ENCODE results near the gene TGFB3. TPM values are rescaled to one million over a fixed set of nuclear protein-coding genes. Genes with fewer than 3 reads are reported as not detected.
"Not testable (repeated sequence)": the region's sequence is repeated elsewhere in the genome, so short reads cannot be mapped to it uniquely, and the experiment has no call there.

Gene TGFB3
- total RNA-seq, 3 donors from 2014 or later = 3.0 to 4.1 (median 4.1) TPM

- no peak for ATAC-seq
- H3K36me3 Mint-ChIP-seq (ENCODE audit: insufficient read depth) = peaks cover 26% of the 10 kb centered on the region
Measured at GRCh38 chr14:75960231-75960630, 21.6 kb downstream of the TGFB3 start.

GRCh38 chr14:75959031-75959430, 22.8 kb downstream of the TGFB3 start:
- peaks cover 24% of the 10 kb centered on the region for H3K36me3 Mint-ChIP-seq (ENCODE audit: insufficient read depth)
- ATAC-seq (no peak), DNase-seq (no peak)
- no peak overlapping the region for H3K4me3 Mint-ChIP-seq
- H3K9me3 Mint-ChIP-seq = no peaks in the 10 kb centered on the region
- no peaks in the 10 kb centered on the region for H3K27me3 Mint-ChIP-seq (ENCODE audit: low read depth)
- H3K4me1 Mint-ChIP-seq (ENCODE audit: low read depth) = no peaks in the 10 kb centered on the region

More at GRCh38 chr14:75960231-75960630, 21.6 kb downstream of the TGFB3 start:
- no peaks in the 10 kb centered on the region for H3K9me3 Mint-ChIP-seq
- H3K4me1 Mint-ChIP-seq (ENCODE audit: low read depth) = no peaks in the 10 kb centered on the region
- DNase-seq = no peak
- H3K27me3 Mint-ChIP-seq (ENCODE audit: low read depth) = no peaks in the 10 kb centered on the region
- no peak overlapping the region for H3K4me3 Mint-ChIP-seq

- Mint-ChIP-seq H3K4me3 (no peak overlapping the region), H3K36me3 (ENCODE audit: insufficient read depth) (peaks cover 13% of the 10 kb centered on the region), H3K4me1 (ENCODE audit: low read depth) (no peaks in the 10 kb centered on the region), H3K27me3 (ENCODE audit: low read depth) (no peaks in the 10 kb centered on the region), H3K9me3 (peaks cover 9% of the 10 kb centered on the region)
- ATAC-seq = no peak
- DNase-seq = no peak
Measured at GRCh38 chr14:75952489-75952888, 29.3 kb downstream of the TGFB3 start.

- ATAC-seq = no peak
- Mint-ChIP-seq H3K9me3 (peaks cover 1% of the 10 kb centered on the region), H3K27me3 (ENCODE audit: low read depth) (no peaks in the 10 kb centered on the region)
Measured at GRCh38 chr14:75946785-75947184, 35.0 kb downstream of the TGFB3 start.

GRCh38 chr14:75944607-75945241, 37.1 kb downstream of the TGFB3 start:
- Mint-ChIP-seq H3K27me3 (ENCODE audit: low read depth) (no peaks in the 10 kb centered on the region), H3K4me3 (no peak overlapping the region), H3K4me1 (ENCODE audit: low read depth) (no peaks in the 10 kb centered on the region), H3K36me3 (ENCODE audit: insufficient read depth) (peaks cover 13% of the 10 kb centered on the region), H3K9me3 (no peaks in the 10 kb centered on the region)
- ATAC-seq = no peak
- DNase-seq = no peak

More at GRCh38 chr14:75946785-75947184, 35.0 kb downstream of the TGFB3 start:
- no peaks in the 10 kb centered on the region for H3K4me1 Mint-ChIP-seq (ENCODE audit: low read depth)
- H3K4me3 Mint-ChIP-seq = no peak overlapping the region
- DNase-seq = no peak
- peaks cover 16% of the 10 kb centered on the region for H3K36me3 Mint-ChIP-seq (ENCODE audit: insufficient read depth)

GRCh38 chr14:75941030-75941429, 40.8 kb downstream of the TGFB3 start:
- Mint-ChIP-seq H3K9me3 (no peaks in the 10 kb centered on the region), H3K4me3 (no peak overlapping the region), H3K4me1 (ENCODE audit: low read depth) (no peaks in the 10 kb centered on the region), H3K27me3 (ENCODE audit: low read depth) (no peaks in the 10 kb centered on the region), H3K36me3 (ENCODE audit: insufficient read depth) (peaks cover 21% of the 10 kb centered on the region)
- DNase-seq (no peak), ATAC-seq (no peak)

- Mint-ChIP-seq H3K4me1 (ENCODE audit: low read depth) (peaks cover 7% of the 10 kb centered on the region), H3K9me3 (no peaks in the 10 kb centered on the region), H3K4me3 (no peak overlapping the region), H3K36me3 (ENCODE audit: insufficient read depth) (peaks cover 20% of the 10 kb centered on the region), H3K27me3 (ENCODE audit: low read depth) (no peaks in the 10 kb centered on the region)
- DNase-seq = no peak
- no peak for ATAC-seq
Measured at GRCh38 chr14:75939200-75939599, 42.6 kb downstream of the TGFB3 start.

GRCh38 chr14:75934998-75935628, 46.7 kb downstream of the TGFB3 start:
- Mint-ChIP-seq H3K27me3 (ENCODE audit: low read depth) (no peaks in the 10 kb centered on the region), H3K9me3 (no peaks in the 10 kb centered on the region), H3K4me1 (ENCODE audit: low read depth) (peaks cover 7% of the 10 kb centered on the region), H3K4me3 (no peak overlapping the region), H3K36me3 (ENCODE audit: insufficient read depth) (peaks cover 19% of the 10 kb centered on the region)
- ATAC-seq (no peak), DNase-seq (no peak)

- ATAC-seq (no peak), DNase-seq (no peak)
- H3K9me3 Mint-ChIP-seq = no peaks in the 10 kb centered on the region
- peaks cover 19% of the 10 kb centered on the region for H3K36me3 Mint-ChIP-seq (ENCODE audit: insufficient read depth)
- H3K4me3 Mint-ChIP-seq = no peak overlapping the region
- H3K27me3 Mint-ChIP-seq (ENCODE audit: low read depth) = no peaks in the 10 kb centered on the region
- H3K4me1 Mint-ChIP-seq (ENCODE audit: low read depth) = peaks cover 7% of the 10 kb centered on the region
Measured at GRCh38 chr14:75933712-75934296, 48.0 kb downstream of the TGFB3 start.

GRCh38 chr14:75928690-75929181, 53.1 kb downstream of the TGFB3 start:
- Mint-ChIP-seq H3K4me1 (ENCODE audit: low read depth) (no peaks in the 10 kb centered on the region), H3K36me3 (ENCODE audit: insufficient read depth) (peaks cover 11% of the 10 kb centered on the region), H3K9me3 (no peaks in the 10 kb centered on the region), H3K27me3 (ENCODE audit: low read depth) (no peaks in the 10 kb centered on the region), H3K4me3 (no peak overlapping the region)
- no peak for ATAC-seq
- no peak for DNase-seq

GRCh38 chr14:75927564-75928087, 54.2 kb downstream of the TGFB3 start:
- no peak for ATAC-seq
- H3K9me3 Mint-ChIP-seq = no peaks in the 10 kb centered on the region
- H3K4me3 Mint-ChIP-seq = no peak overlapping the region
- DNase-seq = no peak
- peaks cover 7% of the 10 kb centered on the region for H3K36me3 Mint-ChIP-seq (ENCODE audit: insufficient read depth)
- no peaks in the 10 kb centered on the region for H3K4me1 Mint-ChIP-seq (ENCODE audit: low read depth)
- H3K27me3 Mint-ChIP-seq (ENCODE audit: low read depth) = no peaks in the 10 kb centered on the region

GRCh38 chr14:75926431-75927115, 55.2 kb downstream of the TGFB3 start:
- DNase-seq (no peak), ATAC-seq (no peak)
- Mint-ChIP-seq H3K27me3 (ENCODE audit: low read depth) (no peaks in the 10 kb centered on the region), H3K36me3 (ENCODE audit: insufficient read depth) (peaks cover 10% of the 10 kb centered on the region), H3K4me1 (ENCODE audit: low read depth) (no peaks in the 10 kb centered on the region), H3K9me3 (no peaks in the 10 kb centered on the region), H3K4me3 (no peak overlapping the region)

GRCh38 chr14:75925141-75925840, 56.5 kb downstream of the TGFB3 start:
- H3K9me3 Mint-ChIP-seq; ATAC-seq; H3K4me1 Mint-ChIP-seq (ENCODE audit: low read depth); H3K27me3 Mint-ChIP-seq (ENCODE audit: low read depth); H3K4me3 Mint-ChIP-seq; DNase-seq; H3K36me3 Mint-ChIP-seq (ENCODE audit: insufficient read depth): not testable (repeated sequence)

GRCh38 chr14:75920421-75920820, 61.4 kb downstream of the TGFB3 start:
- not testable (repeated sequence) for H3K4me1 Mint-ChIP-seq (ENCODE audit: low read depth); ATAC-seq; H3K36me3 Mint-ChIP-seq (ENCODE audit: insufficient read depth); H3K27me3 Mint-ChIP-seq (ENCODE audit: low read depth); H3K9me3 Mint-ChIP-seq; DNase-seq; H3K4me3 Mint-ChIP-seq

Data from activated T-cell treated with anti-CD3 and anti-CD28 coated beads, Interleukin-2, amount 50 U/mL, for 4 hours (primary cell).